Neural progenitor cell (in vitro differentiated cells): ENCODE measurements around the gene NOXRED1. TPM values are rescaled to one million over a fixed set of nuclear protein-coding genes. Genes with fewer than 3 reads are reported as not detected.
A peak's percentile ranks its signal among the peaks of the same experiment; 100 is the strongest.

Experiments
- DNase-seq: peaks from one replicate; pipeline ENCODE4 v3.0.0-alpha.2; 2016; ENCODE audit warnings: low spot score
- H2AFZ ChIP-seq: fragments of 200-600 bp; sonication (generic); replicated peaks from 2 replicates; pipeline ENCODE4 v1.6.1; 2016; ENCODE audit warnings: antibody characterized with exemption
- H3F3A ChIP-seq: fragments of 200-600 bp; sonication (generic); 2 replicates; pipeline ENCODE4 v1.6.1; 2016; ENCODE audit warnings: antibody characterized with exemption, low read depth
- H3K27ac ChIP-seq: fragments of 200-600 bp; sonication (generic); 2 replicates; pipeline ENCODE4 v1.5.1; 2016; ENCODE audit warnings: mild to moderate bottlenecking
- H3K27me3 ChIP-seq: fragments of 200-600 bp; sonication (generic); 2 replicates; pipeline ENCODE4 v1.6.1; 2016; ENCODE audit warnings: mild to moderate bottlenecking, moderate library complexity
- H3K36me3 ChIP-seq: fragments of 200-600 bp; sonication (generic); 2 replicates; pipeline ENCODE4 v1.5.1; 2016
- H3K4me1 ChIP-seq: fragments of 200-600 bp; sonication (generic); 2 replicates; pipeline ENCODE4 v1.6.1; 2016; ENCODE audit warnings: mixed run types
- H3K4me2 ChIP-seq: fragments of 200-600 bp; sonication (generic); 2 replicates; pipeline ENCODE4 v1.6.1; 2016
- H3K4me3 ChIP-seq: fragments of 200-600 bp; sonication (generic); 2 replicates; pipeline ENCODE4 v1.5.1; 2016
- H3K79me2 ChIP-seq: fragments of 200-600 bp; sonication (generic); 2 replicates; pipeline ENCODE4 v1.6.1; 2016; ENCODE audit warnings: low read depth
- H3K9ac ChIP-seq: fragments of 200-600 bp; sonication (generic); 2 replicates; pipeline ENCODE4 v1.6.1; 2016
- H3K9me3 ChIP-seq: fragments of 200-600 bp; sonication (generic); 2 replicates; pipeline ENCODE4 v1.5.1; 2016; ENCODE audit warnings: low read depth
- H4K20me1 ChIP-seq: fragments of 200-600 bp; sonication (generic); 2 replicates; pipeline ENCODE4 v1.6.1; 2016; ENCODE audit warnings: low read depth
- H3K27ac Mint-ChIP-seq: 3 replicates; pipeline ENCODE4 v1.8.0; 2021; ENCODE audit warnings: mixed read lengths
- H3K27me3 Mint-ChIP-seq: 2 replicates; pipeline ENCODE4 v1.8.0; 2022; ENCODE audit warnings: low read depth, mild to moderate bottlenecking, inconsistent platforms, moderate library complexity, mixed read lengths; ENCODE audit not compliant: insufficient read depth
- H3K36me3 Mint-ChIP-seq: 3 replicates; pipeline ENCODE4 v1.8.0; 2021; ENCODE audit warnings: mixed read lengths
- H3K4me1 Mint-ChIP-seq: 3 replicates; pipeline ENCODE4 v1.8.0; 2021; ENCODE audit warnings: mixed read lengths
- H3K4me3 Mint-ChIP-seq: 3 replicates; pipeline ENCODE4 v1.8.0; 2021; ENCODE audit warnings: mild to moderate bottlenecking, moderate library complexity, mixed read lengths
- H3K9me3 Mint-ChIP-seq: 3 replicates; pipeline ENCODE4 v1.8.0; 2020; ENCODE audit warnings: mixed read lengths
- EZH2 ChIP-seq: fragments of 200-600 bp; sonication (generic); IDR thresholded peaks from 2 replicates; pipeline ENCODE4 v1.6.1; 2017; ENCODE audit warnings: antibody characterized with exemption, mild to moderate bottlenecking, moderate library complexity
- EZH2phosphoT487 ChIP-seq: fragments of 200-600 bp; sonication (generic); IDR thresholded peaks from 2 replicates; pipeline ENCODE4 v1.6.1; 2017; ENCODE audit warnings: antibody characterized with exemption
- total RNA-seq: library from RNA; depleted of rRNA; stranded (reverse); fragments of >200 nt; gene quantifications from 2 replicates; pipeline ENCODE4 v1.2.3, GENCODE V29; 2015; ENCODE audit warnings: low replicate concordance
- TF ChIP-seq, protein P1 (sequence below): fragments of 200-600 bp; sonication (generic); IDR thresholded peaks from 2 replicates; pipeline ENCODE4 v1.5.1; 2017; ENCODE audit warnings: antibody characterized with exemption, mild to moderate bottlenecking

NOXRED1 gene
- total RNA-seq, 1 donor from 2014 or later, result 0.07 TPM

DNA sequence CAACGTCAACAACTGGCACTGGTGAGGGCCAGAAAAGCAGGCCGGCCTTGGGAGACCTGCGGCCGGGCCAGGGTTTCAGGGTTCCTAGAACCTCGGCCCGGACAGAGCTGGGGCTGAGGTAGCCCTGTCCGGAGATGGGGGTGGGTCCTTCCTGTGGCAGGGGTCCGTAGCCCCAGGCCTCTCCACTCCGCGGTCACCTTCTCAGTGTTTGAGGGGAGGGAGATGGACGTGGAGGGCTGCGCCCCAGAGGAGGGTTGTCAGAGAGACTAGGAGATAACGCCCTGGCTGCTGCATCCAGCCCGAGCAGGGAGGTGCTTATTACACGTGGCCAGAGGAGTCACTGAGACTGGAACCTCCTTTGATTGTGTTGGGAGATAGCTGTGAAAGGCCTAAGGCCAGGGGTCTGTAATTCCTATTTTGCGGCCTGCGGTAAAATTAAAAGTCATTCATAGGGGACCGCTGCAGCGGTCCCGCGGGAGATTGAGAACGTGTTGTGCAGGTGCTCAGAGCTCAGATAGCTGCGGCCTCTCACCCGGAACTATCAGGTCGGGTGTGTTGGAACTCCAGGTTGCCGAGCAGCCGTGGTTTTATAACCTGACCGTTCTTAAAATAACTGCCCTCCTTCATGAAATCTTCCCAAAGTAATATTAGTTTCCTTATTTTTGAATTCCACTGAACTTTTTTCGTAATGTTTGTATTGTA is 35.1 kb upstream of the NOXRED1 start:
- H3K9ac ChIP-seq, result peak overlapping the region; percentile 90
- Mint-ChIP-seq H3K27me3 (peaks cover 3% of the 10 kb centered on the region), H3K4me1 (peaks cover 26% of the 10 kb centered on the region), H3K27ac (no peak overlapping the region), H3K9me3 (no peaks in the 10 kb centered on the region), H3K4me3 (peak overlapping the region; percentile 100), H3K36me3 (peaks cover 24% of the 10 kb centered on the region)
- H3K27ac ChIP-seq, result peak overlapping the region; percentile 83
- H3F3A ChIP-seq, result peaks cover 16% of the 10 kb centered on the region
- peaks cover 59% of the 10 kb centered on the region for H3K79me2 ChIP-seq
- peak overlapping the region; percentile 89 for H3K4me2 ChIP-seq
- H3K9me3 ChIP-seq, result no peaks in the 10 kb centered on the region
- peak; percentile 68 for DNase-seq
- H3K4me3 ChIP-seq, result peak overlapping the region; percentile 83
- TF ChIP-seq EZH2, result no peak
- TF ChIP-seq EZH2phosphoT487, result no peak
- TF ChIP-seq, protein P1, sequence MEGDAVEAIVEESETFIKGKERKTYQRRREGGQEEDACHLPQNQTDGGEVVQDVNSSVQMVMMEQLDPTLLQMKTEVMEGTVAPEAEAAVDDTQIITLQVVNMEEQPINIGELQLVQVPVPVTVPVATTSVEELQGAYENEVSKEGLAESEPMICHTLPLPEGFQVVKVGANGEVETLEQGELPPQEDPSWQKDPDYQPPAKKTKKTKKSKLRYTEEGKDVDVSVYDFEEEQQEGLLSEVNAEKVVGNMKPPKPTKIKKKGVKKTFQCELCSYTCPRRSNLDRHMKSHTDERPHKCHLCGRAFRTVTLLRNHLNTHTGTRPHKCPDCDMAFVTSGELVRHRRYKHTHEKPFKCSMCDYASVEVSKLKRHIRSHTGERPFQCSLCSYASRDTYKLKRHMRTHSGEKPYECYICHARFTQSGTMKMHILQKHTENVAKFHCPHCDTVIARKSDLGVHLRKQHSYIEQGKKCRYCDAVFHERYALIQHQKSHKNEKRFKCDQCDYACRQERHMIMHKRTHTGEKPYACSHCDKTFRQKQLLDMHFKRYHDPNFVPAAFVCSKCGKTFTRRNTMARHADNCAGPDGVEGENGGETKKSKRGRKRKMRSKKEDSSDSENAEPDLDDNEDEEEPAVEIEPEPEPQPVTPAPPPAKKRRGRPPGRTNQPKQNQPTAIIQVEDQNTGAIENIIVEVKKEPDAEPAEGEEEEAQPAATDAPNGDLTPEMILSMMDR, result no peak
- no peaks in the 10 kb centered on the region for H3K27me3 ChIP-seq
- H2AFZ ChIP-seq, result peak overlapping the region; percentile 100
- H3K4me1 ChIP-seq, result peaks cover 9% of the 10 kb centered on the region
- peaks cover 21% of the 10 kb centered on the region for H4K20me1 ChIP-seq
- peaks cover 7% of the 10 kb centered on the region for H3K36me3 ChIP-seq

DNA sequence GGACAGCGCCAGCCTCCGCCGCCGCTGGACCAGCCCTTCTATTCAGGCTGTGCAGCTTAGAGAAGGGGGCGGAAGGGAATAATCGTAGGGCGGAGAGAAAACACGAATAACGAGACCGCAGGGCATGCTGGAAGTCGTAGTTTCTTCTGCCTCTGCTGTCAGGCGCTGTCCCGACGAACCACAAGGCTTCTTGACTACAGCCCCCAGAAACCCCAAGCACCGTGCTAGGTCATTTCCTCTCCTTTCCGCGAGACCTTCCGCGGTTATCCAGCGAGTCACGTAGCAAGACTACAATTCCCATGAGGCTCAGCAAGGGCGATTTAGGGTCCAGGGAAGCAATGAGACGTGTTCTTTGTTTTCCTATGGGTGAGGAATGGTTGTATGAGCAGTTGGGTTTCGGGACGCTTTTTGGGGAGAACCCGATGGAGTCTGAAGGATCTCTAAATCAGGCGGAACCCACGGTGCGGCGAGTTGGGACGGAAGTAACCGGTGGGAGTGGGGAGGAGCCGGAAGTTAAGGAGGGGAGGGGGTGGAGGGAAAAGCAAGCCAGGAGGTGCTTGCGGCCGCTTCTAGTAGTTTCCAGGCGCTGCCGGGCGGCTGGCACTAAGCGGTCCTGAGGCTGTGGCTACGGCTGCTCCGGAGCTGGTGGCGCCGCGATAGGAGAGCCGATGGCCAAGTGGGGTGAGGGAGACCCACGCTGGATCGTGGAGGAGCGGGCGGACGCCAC is 34.4 kb upstream of the NOXRED1 start, which contains the start of the genes AHSA1 and VIPAS39:
TSS of gene AHSA1 (plus strand) at position 572 of the 727 bp plus-strand sequence. CDS start at position 669, 97 bp downstream.
TSS of gene VIPAS39 (minus strand) at position 80 of the 727 bp plus-strand sequence. CDS start 3,499 bp downstream, outside the sequence.
- H3K27me3 Mint-ChIP-seq, result peaks cover 3% of the 10 kb centered on the region
- H3K4me3 ChIP-seq, result peak within 1 kb of the TSS; percentile 83
- peak within 1 kb of the TSS; percentile 89 for H3K4me2 ChIP-seq
- H3K27ac ChIP-seq, result peak within 1 kb of the TSS; percentile 83
- H3K4me1 ChIP-seq, result peaks cover 9% of the 10 kb centered on the region
- no peak for TF ChIP-seq EZH2phosphoT487
- no peak for TF ChIP-seq EZH2
- TF ChIP-seq, protein P1, result no peak
- peak within 1 kb of the TSS; percentile 90 for H3K9ac ChIP-seq
- peaks cover 7% of the 10 kb centered on the region for H3K36me3 ChIP-seq
- DNase-seq, result peak; percentile 99
- no peaks in the 10 kb centered on the region for H3K9me3 Mint-ChIP-seq
- peaks cover 16% of the 10 kb centered on the region for H3F3A ChIP-seq
- peaks cover 21% of the 10 kb centered on the region for H4K20me1 ChIP-seq
- peak within 1 kb of the TSS; percentile 100 for H3K27ac Mint-ChIP-seq
- peak within 1 kb of the TSS; percentile 100 for H3K4me3 Mint-ChIP-seq
- no peaks in the 10 kb centered on the region for H3K27me3 ChIP-seq
- peak within 1 kb of the TSS; percentile 100 for H2AFZ ChIP-seq
- peaks cover 28% of the 10 kb centered on the region for H3K36me3 Mint-ChIP-seq
- no peaks in the 10 kb centered on the region for H3K9me3 ChIP-seq
- H3K79me2 ChIP-seq, result peaks cover 59% of the 10 kb centered on the region
- H3K4me1 Mint-ChIP-seq, result peaks cover 26% of the 10 kb centered on the region

DNA sequence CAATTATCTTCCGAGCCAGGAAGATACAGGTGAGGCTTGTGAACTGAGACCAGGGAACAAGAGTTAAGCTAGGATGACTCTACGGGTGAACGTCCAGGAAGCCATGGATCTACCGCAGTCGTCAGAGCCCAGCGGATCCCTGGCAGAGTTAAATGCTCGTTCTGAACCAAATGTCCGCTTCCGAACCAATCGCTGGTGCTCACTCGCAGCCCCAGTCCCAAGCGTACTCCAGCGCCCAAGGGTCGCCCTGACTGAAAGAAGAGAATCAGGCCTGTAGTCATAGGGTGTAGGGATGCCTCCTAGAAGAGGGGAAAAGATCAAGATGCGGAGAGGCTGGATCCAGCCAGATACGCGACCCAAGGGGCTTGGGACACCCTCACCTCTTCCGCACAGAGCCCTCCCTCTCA is 33.8 kb upstream of the NOXRED1 start:
- Histone ChIP-seq H3K79me2 (peaks cover 59% of the 10 kb centered on the region), H3K27me3 (no peaks in the 10 kb centered on the region), H2AFZ (peak overlapping the region; percentile 90), H3K4me3 (peak overlapping the region; percentile 83), H3K36me3 (peaks cover 7% of the 10 kb centered on the region), H3K4me1 (peaks cover 9% of the 10 kb centered on the region), H3K4me2 (peak overlapping the region; percentile 87), H3K27ac (peak overlapping the region; percentile 67), H3K9me3 (no peaks in the 10 kb centered on the region), H3K9ac (peak overlapping the region; percentile 83), H3F3A (peaks cover 16% of the 10 kb centered on the region), H4K20me1 (peaks cover 21% of the 10 kb centered on the region)
- no peak for DNase-seq
- Mint-ChIP-seq H3K9me3 (no peaks in the 10 kb centered on the region), H3K36me3 (peaks cover 24% of the 10 kb centered on the region), H3K4me3 (peak overlapping the region; percentile 100), H3K4me1 (peaks cover 26% of the 10 kb centered on the region), H3K27me3 (peaks cover 3% of the 10 kb centered on the region), H3K27ac (peak overlapping the region; percentile 100)
- TF ChIP-seq, protein P1, result no peak
- TF ChIP-seq EZH2 (no peak), EZH2phosphoT487 (no peak)
